Neural progenitor cell (in vitro differentiated cells): ENCODE results near the gene ALDH5A1.

Source experiments
- CTCF ChIP-seq: fragments of 200-600 bp; sonication (generic); IDR thresholded peaks from 2 replicates; pipeline ENCODE4 v1.5.1; 2017; ENCODE audit warnings: antibody characterized with exemption, mild to moderate bottlenecking
- EZH2 ChIP-seq: fragments of 200-600 bp; sonication (generic); IDR thresholded peaks from 2 replicates; pipeline ENCODE4 v1.6.1; 2017; ENCODE audit warnings: antibody characterized with exemption, mild to moderate bottlenecking, moderate library complexity
- EZH2phosphoT487 ChIP-seq: fragments of 200-600 bp; sonication (generic); IDR thresholded peaks from 2 replicates; pipeline ENCODE4 v1.6.1; 2017; ENCODE audit warnings: antibody characterized with exemption

GRCh38 chr6:24469811-24470210 lies 25.0 kb upstream of the ALDH5A1 start:
- TF ChIP-seq CTCF (no peak), EZH2phosphoT487 (no peak), EZH2 (no peak)
